GM12878 (cell line): Measurements from ENCODE around the gene ATF4. TPM values are rescaled to one million over a fixed set of nuclear protein-coding genes. Genes with fewer than 3 reads are reported as not detected.
A peak's percentile ranks its signal among the peaks of the same experiment; 100 is the strongest.

ENCODE experiments used
- E2F4 ChIP-seq: IDR thresholded peaks from 2 replicates; pipeline ENCODE4 v1.6.1; 2012; ENCODE audit warnings: low read depth, low read length, improper control_type of control experiment
- HDGF ChIP-seq: fragments of 450-650 bp; IDR thresholded peaks from 2 replicates; pipeline ENCODE4 v1.6.1; 2016; ENCODE audit warnings: antibody characterized with exemption
- MAX ChIP-seq: IDR thresholded peaks from 2 replicates; pipeline ENCODE4 v1.6.1; 2012; ENCODE audit warnings: low read depth, low read length, improper control_type of control experiment
- MEF2B ChIP-seq: fragments of 450-650 bp; IDR thresholded peaks from 2 replicates; pipeline ENCODE4 v1.6.1; 2018; ENCODE audit warnings: mild to moderate bottlenecking, moderate library complexity; ENCODE audit not compliant: partially characterized antibody, poor library complexity, severe bottlenecking
- MTA2 ChIP-seq: fragments of 450-650 bp; IDR thresholded peaks from 2 replicates; pipeline ENCODE4 v1.6.1; 2016; ENCODE audit warnings: low read depth, mild to moderate bottlenecking, moderate library complexity
- NFYB ChIP-seq: IDR thresholded peaks from 2 replicates; pipeline ENCODE4 v1.6.1; 2011; ENCODE audit warnings: low read depth, mild to moderate bottlenecking, low read length, improper control_type of control experiment, moderate library complexity; ENCODE audit not compliant: insufficient read depth
- NKRF ChIP-seq: fragments of 450-650 bp; conservative IDR thresholded peaks from 2 replicates; pipeline ENCODE4 v1.6.1; 2017; ENCODE audit warnings: mild to moderate bottlenecking, moderate library complexity
- NR2F1 ChIP-seq: fragments of 450-650 bp; conservative IDR thresholded peaks from 2 replicates; pipeline ENCODE4 v1.6.1; 2017; ENCODE audit warnings: mild to moderate bottlenecking
- PBX3 ChIP-seq: IDR thresholded peaks from 2 replicates; pipeline ENCODE4 v1.6.1; 2011; ENCODE audit warnings: mild to moderate bottlenecking, low read depth, low read length, moderate library complexity; ENCODE audit not compliant: insufficient replicate concordance
- RB1 ChIP-seq: fragments of 450-650 bp; formaldehyde crosslinking; IDR thresholded peaks from 2 replicates; pipeline ENCODE4 v1.6.1; 2017; ENCODE audit warnings: mild to moderate bottlenecking, borderline replicate concordance
- RELA ChIP-seq: fragments of 450-650 bp; IDR thresholded peaks from 2 replicates; pipeline ENCODE4 v1.8.0; 2014; ENCODE audit warnings: borderline replicate concordance; ENCODE audit not compliant: partially characterized antibody
- SMAD5 ChIP-seq: IDR thresholded peaks from 2 replicates; pipeline ENCODE4 v1.6.1; 2016; ENCODE audit warnings: antibody characterized with exemption, low read depth
- SP1 ChIP-seq: IDR thresholded peaks from one replicate; pipeline ENCODE4 v1.6.1; 2011; ENCODE audit warnings: low read depth, low read length
- WRNIP1 ChIP-seq: IDR thresholded peaks from 2 replicates; pipeline ENCODE4 v1.6.1; 2011; ENCODE audit warnings: low read depth, low read length, improper control_type of control experiment, borderline replicate concordance
- ZNF274 ChIP-seq: IDR thresholded peaks from one replicate; pipeline ENCODE4 v1.8.0; 2011; ENCODE audit not compliant: insufficient read length, insufficient read depth
- polyA plus RNA-seq, 11 experiments: library from polyadenylated mRNA; depleted of rRNA in 4 of 11; unstranded in 6 of 11; stranded (reverse) in 5 of 11; fragments of >200 nt; fragmentation: Nextera tagmentation in 4 of 11; fragmentation: Illumina TruSeq in 1 of 11; extraction: Ambion mirVana in 4 of 11; extraction: Trizol in 1 of 11; gene quantifications; 1 replicate in 1 of 11; 2 replicates in 10 of 11; pipeline versions ENCODE4 v1.2.1 to v1.2.3, GENCODE V29; 2011 to 2016; ENCODE audit warnings: inconsistent platforms in 2 of 11, missing spikeins in 2 of 11, low read depth in 1 of 11
- total RNA-seq, 4 experiments: library from RNA; depleted of rRNA in 3 of 4; stranded (reverse); fragments of >200 nt in 3 of 4; fragmentation: Illumina TruSeq in 1 of 4; extraction: Trizol in 1 of 4; gene quantifications; 2 replicates each; pipeline versions ENCODE4 v1.2.1 to v1.2.3, GENCODE V29; 2013 to 2021

Gene ATF4
- total and polyA plus RNA-seq, 10 of the 15 experiments (the other 5 are each of a cell fraction or from before 2014, with no cell fraction given) = 88.3 to 605 (median 320) TPM

- 0 out of 2 replicates have a peak, but pooled peaks have one; percentile 13 for TF ChIP-seq RB1
- peak; percentile 83 for TF ChIP-seq NR2F1
- no peak for TF ChIP-seq E2F4
- TF ChIP-seq MEF2B = peak; percentile 70
- TF ChIP-seq NFYB = no peak
- no peak for TF ChIP-seq SP1
- TF ChIP-seq SMAD5 = 0 out of 2 replicates have a peak, but pooled peaks have one; percentile 10
- TF ChIP-seq NKRF = no peak
- no peak for TF ChIP-seq WRNIP1
- TF ChIP-seq MAX = peak; percentile 1; the same call in 1 of the 2 replicates
- no peak for TF ChIP-seq PBX3
- no peak for TF ChIP-seq RELA
- TF ChIP-seq ZNF274 = no peak
- TF ChIP-seq HDGF = peak; percentile 52; the same call in 1 of the 2 replicates
- no peak for TF ChIP-seq MTA2
Observed at GRCh38 chr22:39529487-39529851, 9.1 kb downstream of the ATF4 start (continued).
